GM21786 (cell line): ENCODE results near the gene DERL3.
A peak's percentile ranks its signal among the peaks of the same experiment; 100 is the strongest.
"Not testable (repeated sequence)": the region's sequence is repeated elsewhere in the genome, so short reads cannot be mapped to it uniquely, and the experiment has no call there.

Experiments
- ATAC-seq: cut with Tn5 transposase; IDR thresholded peaks from one replicate; pipeline ENCODE4 v1.9.1; 2021; ENCODE audit not compliant: unreplicated experiment

The DERL3 gene

GRCh38 chr22:23838681-23839468 is at the start of gene DERL3:
Gene DERL3, minus strand, starts transcription at chr22:23839006. Its CDS starts 19 bp downstream, at chr22:23838987.
- ATAC-seq = peak; percentile 79

GRCh38 chr22:23884140-23884539 is 45.3 kb upstream of the DERL3 start:
- no peak for ATAC-seq

GRCh38 chr22:23883658-23884057 is 44.9 kb upstream of the DERL3 start:
- ATAC-seq = no peak

- no peak for ATAC-seq
Measured at GRCh38 chr22:23882370-23882769, 43.6 kb upstream of the DERL3 start.

- no peak for ATAC-seq
Measured at GRCh38 chr22:23878219-23878618, 39.4 kb upstream of the DERL3 start.

GRCh38 chr22:23877566-23877965 is 38.8 kb upstream of the DERL3 start:
- ATAC-seq = no peak

GRCh38 chr22:23875801-23876200 is 37.0 kb upstream of the DERL3 start:
- ATAC-seq = no peak

- ATAC-seq = no peak
Measured at GRCh38 chr22:23874871-23875270, 36.1 kb upstream of the DERL3 start.

GRCh38 chr22:23868580-23868979 is 29.8 kb upstream of the DERL3 start:
- ATAC-seq = no peak

- ATAC-seq = not testable (repeated sequence)
Measured at GRCh38 chr22:23864499-23865154, 25.8 kb upstream of the DERL3 start.

GRCh38 chr22:23862103-23862502 is 23.3 kb upstream of the DERL3 start:
- no peak for ATAC-seq

GRCh38 chr22:23860187-23860586 is 21.4 kb upstream of the DERL3 start:
- not testable (repeated sequence) for ATAC-seq

GRCh38 chr22:23859201-23859600 is 20.4 kb upstream of the DERL3 start:
- no peak for ATAC-seq

GRCh38 chr22:23858484-23858815 is 19.6 kb upstream of the DERL3 start:
- ATAC-seq = no peak

GRCh38 chr22:23857606-23858483 is 19.0 kb upstream of the DERL3 start, which contains the start of gene SLC2A11:
Gene SLC2A11, plus strand, starts transcription at chr22:23857875. Its CDS starts 125 bp downstream, at chr22:23858000.
- peak; percentile 92 for ATAC-seq

- peak; percentile 31 for ATAC-seq
Measured at GRCh38 chr22:23856721-23857605, 18.2 kb upstream of the DERL3 start.

- ATAC-seq = peak; percentile 66
Measured at GRCh38 chr22:23850136-23850611, 11.4 kb upstream of the DERL3 start.

- ATAC-seq = no peak
Measured at GRCh38 chr22:23849009-23850006, 10.5 kb upstream of the DERL3 start.
